GM23248 (cell line): Measurements from ENCODE around the gene FSIP1. TPM values are rescaled to one million over a fixed set of nuclear protein-coding genes. Genes with fewer than 3 reads are reported as not detected.
A peak's percentile ranks its signal among the peaks of the same experiment; 100 is the strongest.

ENCODE experiments used
- DNase-seq: peaks from one replicate; pipeline ENCODE4 v3.0.0-alpha.2; 2015
- H2AFZ ChIP-seq: fragments of 200-600 bp; sonication (generic); 2 replicates; pipeline ENCODE4 v1.6.1; 2016; ENCODE audit warnings: antibody characterized with exemption
- H3F3A ChIP-seq: fragments of 200-600 bp; sonication (generic); 2 replicates; pipeline ENCODE4 v1.6.1; 2016; ENCODE audit warnings: mild to moderate bottlenecking, antibody characterized with exemption, mixed run types; ENCODE audit not compliant: insufficient read depth
- H3K27ac ChIP-seq: fragments of 200-600 bp; sonication (generic); 2 replicates; pipeline ENCODE4 v1.5.1; 2016; ENCODE audit warnings: mild to moderate bottlenecking
- H3K27me3 ChIP-seq: fragments of 200-600 bp; sonication (generic); replicated peaks from 2 replicates; pipeline ENCODE4 v1.6.1; 2016; ENCODE audit warnings: mild to moderate bottlenecking; ENCODE audit not compliant: insufficient read depth
- H3K36me3 ChIP-seq: fragments of 200-600 bp; sonication (generic); 2 replicates; pipeline ENCODE4 v1.6.1; 2016; ENCODE audit warnings: low read depth, mild to moderate bottlenecking
- H3K4me1 ChIP-seq: fragments of 200-600 bp; sonication (generic); 2 replicates; pipeline ENCODE4 v1.6.1; 2016; ENCODE audit warnings: mild to moderate bottlenecking; ENCODE audit not compliant: insufficient read depth
- H3K4me2 ChIP-seq: fragments of 200-600 bp; sonication (generic); one replicate; pipeline ENCODE4 v1.6.1; 2016; ENCODE audit warnings: mild to moderate bottlenecking; ENCODE audit not compliant: unreplicated experiment
- H3K4me3 ChIP-seq: fragments of 200-600 bp; sonication (generic); 2 replicates; pipeline ENCODE4 v1.5.1; 2016; ENCODE audit warnings: mild to moderate bottlenecking
- H3K79me2 ChIP-seq: fragments of 200-600 bp; sonication (generic); 2 replicates; pipeline ENCODE4 v1.6.1; 2016; ENCODE audit warnings: mild to moderate bottlenecking; ENCODE audit not compliant: insufficient read depth
- H3K9ac ChIP-seq: fragments of 200-600 bp; sonication (generic); 2 replicates; pipeline ENCODE4 v1.6.1; 2016; ENCODE audit warnings: mild to moderate bottlenecking
- H3K9me2 ChIP-seq: fragments of 200-600 bp; sonication (generic); 2 replicates; pipeline ENCODE4 v1.6.1; 2016; ENCODE audit warnings: mixed run types, mild to moderate bottlenecking, moderate library complexity; ENCODE audit not compliant: insufficient read depth
- H3K9me3 ChIP-seq: fragments of 200-600 bp; sonication (generic); one replicate; pipeline ENCODE4 v1.6.1; 2017; ENCODE audit warnings: low read depth
- H4K20me1 ChIP-seq: fragments of 200-600 bp; sonication (generic); 2 replicates; pipeline ENCODE4 v1.6.0; 2016; ENCODE audit not compliant: insufficient read depth
- EZH2 ChIP-seq: fragments of 200-600 bp; sonication (generic); IDR thresholded peaks from 2 replicates; pipeline ENCODE4 v1.6.1; 2018; ENCODE audit warnings: antibody characterized with exemption, mild to moderate bottlenecking; ENCODE audit not compliant: insufficient read depth, poor library complexity, severe bottlenecking
- EZH2phosphoT487 ChIP-seq: fragments of 200-600 bp; sonication (generic); IDR thresholded peaks from 2 replicates; pipeline ENCODE4 v1.6.1; 2018; ENCODE audit warnings: antibody characterized with exemption, moderate library complexity, mild to moderate bottlenecking, low read depth; ENCODE audit not compliant: insufficient read depth
- WGBS, 2 experiments: methylation state at CpG; one replicate each; pipeline ENCODE4 v1.1.6; 2015 to 2017; ENCODE audit warnings: low lambda C conversion rate in 2 of 2, low coverage in 1 of 2; ENCODE audit errors: missing lambda C conversion rate in 2 of 2; 5-methylcytosine and 5-hydroxymethylcytosine counted together
- in situ Hi-C: fragments of 300-500 bp; cut with MboI; formaldehyde crosslinking; loops from 2 replicates; pipeline ENCODE4 v1.15.0; 2020
- polyA plus RNA-seq: library from polyadenylated mRNA; unstranded; fragments of >200 nt; fragmentation: Nextera tagmentation; extraction: Ambion mirVana; gene quantifications from 2 replicates; pipeline ENCODE4 v1.2.1, GENCODE V29; 2016
- total RNA-seq: library from RNA; depleted of rRNA; stranded (reverse); fragments of >200 nt; shearing (Covaris generic); gene quantifications from 2 replicates; pipeline ENCODE4 v1.2.3, GENCODE V29; 2014

The FSIP1 gene
- total and polyA plus RNA-seq, 2 experiments from 2014 or later, result 2.4 TPM

DNA sequence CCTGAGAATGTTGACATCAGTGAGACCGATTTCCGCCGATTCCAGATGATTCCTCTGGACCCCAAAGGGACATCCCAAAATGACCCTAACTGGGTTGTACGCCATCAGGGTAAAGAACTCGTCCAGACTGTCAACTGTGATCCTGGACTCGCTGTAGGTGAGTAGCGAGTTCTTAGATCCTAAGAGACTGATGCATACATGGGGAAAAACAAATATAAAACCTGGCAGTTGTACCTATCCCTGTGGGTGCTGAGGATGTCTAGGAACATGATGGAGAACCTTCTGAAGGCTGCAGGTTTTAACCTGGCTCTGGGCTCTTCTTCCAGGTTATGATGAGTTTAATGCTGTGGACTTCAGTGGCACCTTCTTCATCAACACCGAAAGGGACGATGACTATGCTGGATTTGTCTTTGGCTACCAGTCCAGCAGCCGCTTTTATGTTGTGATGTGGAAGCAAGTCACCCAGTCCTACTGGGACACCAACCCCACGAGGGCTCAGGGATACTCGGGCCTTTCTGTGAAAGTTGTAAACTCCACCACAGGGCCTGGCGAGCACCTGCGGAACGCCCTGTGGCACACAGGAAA, 189.5 kb downstream of the FSIP1 start:
- no peak for TF ChIP-seq EZH2phosphoT487
- no peak for TF ChIP-seq EZH2
- no peaks in the 10 kb centered on the region for H3K27me3 ChIP-seq
- peaks cover 100% of the 10 kb centered on the region for H3F3A ChIP-seq
- H3K9me2 ChIP-seq, result no peaks in the 10 kb centered on the region
- peak overlapping the region; percentile 75 for H3K4me2 ChIP-seq
- H4K20me1 ChIP-seq, result peaks cover 62% of the 10 kb centered on the region; the same call in 1 of the 2 replicates
- no peaks in the 10 kb centered on the region for H3K9me3 ChIP-seq
- in situ Hi-C loops, result no loop called here
- H3K79me2 ChIP-seq, result no peaks in the 10 kb centered on the region
- peak overlapping the region; percentile 95 for H3K27ac ChIP-seq
- 90% methylated on average over 15 of the region's 15 CpGs for WGBS, 2 experiments
- H3K4me3 ChIP-seq, result peak overlapping the region; percentile 74
- H3K4me1 ChIP-seq, result no peaks in the 10 kb centered on the region; the same call in 1 of the 2 replicates
- peaks cover 90% of the 10 kb centered on the region for H3K36me3 ChIP-seq
- no peak overlapping the region for H2AFZ ChIP-seq
- H3K9ac ChIP-seq, result peak overlapping the region; percentile 89
- peak; percentile 34 for DNase-seq

DNA sequence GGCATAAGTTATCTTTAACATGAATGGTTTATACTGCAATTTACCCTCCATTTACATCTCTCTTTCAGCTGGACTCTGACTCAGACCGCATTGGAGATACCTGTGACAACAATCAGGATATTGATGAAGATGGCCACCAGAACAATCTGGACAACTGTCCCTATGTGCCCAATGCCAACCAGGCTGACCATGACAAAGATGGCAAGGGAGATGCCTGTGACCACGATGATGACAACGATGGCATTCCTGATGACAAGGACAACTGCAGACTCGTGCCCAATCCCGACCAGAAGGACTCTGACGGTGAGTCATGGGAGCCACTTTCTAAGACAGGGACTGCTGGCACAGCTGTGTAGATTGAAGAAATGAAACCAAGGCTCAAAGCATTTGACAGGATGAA, 190.1 kb downstream of the FSIP1 start:
- Histone ChIP-seq H3F3A (peaks cover 100% of the 10 kb centered on the region), H4K20me1 (peaks cover 68% of the 10 kb centered on the region; the same call in 1 of the 2 replicates), H3K9me3 (no peaks in the 10 kb centered on the region), H3K4me1 (no peaks in the 10 kb centered on the region; the same call in 1 of the 2 replicates), H3K36me3 (peaks cover 95% of the 10 kb centered on the region), H3K27ac (peak overlapping the region; percentile 95), H2AFZ (no peak overlapping the region), H3K9me2 (no peaks in the 10 kb centered on the region), H3K4me3 (peak overlapping the region; percentile 74), H3K27me3 (no peaks in the 10 kb centered on the region), H3K79me2 (no peaks in the 10 kb centered on the region), H3K4me2 (peak overlapping the region; percentile 75), H3K9ac (peak overlapping the region; percentile 89)
- DNase-seq, result peak; percentile 70
- 45 to 51% methylated on average over 6 of the region's 6 CpGs for WGBS, 2 experiments
- in situ Hi-C loops, result no loop called here
- TF ChIP-seq EZH2phosphoT487 (no peak), EZH2 (no peak)

DNA sequence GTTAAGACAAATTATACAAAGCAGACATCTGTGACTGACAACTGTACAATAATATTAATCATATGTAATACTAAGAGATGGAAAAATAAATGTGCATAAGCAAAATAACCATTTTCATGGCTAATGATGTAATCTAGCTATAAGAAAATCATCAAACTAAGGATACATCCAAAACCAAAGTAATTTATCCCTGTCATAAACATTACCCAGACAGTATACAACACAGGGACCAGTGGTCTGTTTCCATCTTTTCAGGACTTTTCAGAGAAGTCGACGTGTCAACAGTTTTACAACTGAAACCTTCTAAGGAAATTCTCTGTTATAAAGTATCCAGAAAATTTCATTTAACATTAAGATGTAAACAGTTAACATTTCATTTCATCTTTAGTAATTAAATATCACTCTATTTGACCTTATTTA, 190.7 kb downstream of the FSIP1 start:
- peak overlapping the region; percentile 75 for H3K4me2 ChIP-seq
- no peaks in the 10 kb centered on the region for H3K79me2 ChIP-seq
- H3K9me3 ChIP-seq, result no peaks in the 10 kb centered on the region
- peak overlapping the region; percentile 89 for H3K9ac ChIP-seq
- TF ChIP-seq EZH2phosphoT487 (no peak), EZH2 (no peak)
- H3K4me1 ChIP-seq, result no peaks in the 10 kb centered on the region; the same call in 1 of the 2 replicates
- H3K9me2 ChIP-seq, result no peaks in the 10 kb centered on the region
- peaks cover 100% of the 10 kb centered on the region for H3F3A ChIP-seq
- no peaks in the 10 kb centered on the region for H3K27me3 ChIP-seq
- DNase-seq, result peak; percentile 34
- no peak overlapping the region for H2AFZ ChIP-seq
- H4K20me1 ChIP-seq, result peaks cover 74% of the 10 kb centered on the region; the same call in 1 of the 2 replicates
- H3K4me3 ChIP-seq, result peak overlapping the region; percentile 74
- H3K36me3 ChIP-seq, result peaks cover 100% of the 10 kb centered on the region
- H3K27ac ChIP-seq, result peak overlapping the region; percentile 95
- 75 to 76% methylated on average over 2 of the region's 2 CpGs for WGBS, 2 experiments
- in situ Hi-C loops, result no loop called here

DNA sequence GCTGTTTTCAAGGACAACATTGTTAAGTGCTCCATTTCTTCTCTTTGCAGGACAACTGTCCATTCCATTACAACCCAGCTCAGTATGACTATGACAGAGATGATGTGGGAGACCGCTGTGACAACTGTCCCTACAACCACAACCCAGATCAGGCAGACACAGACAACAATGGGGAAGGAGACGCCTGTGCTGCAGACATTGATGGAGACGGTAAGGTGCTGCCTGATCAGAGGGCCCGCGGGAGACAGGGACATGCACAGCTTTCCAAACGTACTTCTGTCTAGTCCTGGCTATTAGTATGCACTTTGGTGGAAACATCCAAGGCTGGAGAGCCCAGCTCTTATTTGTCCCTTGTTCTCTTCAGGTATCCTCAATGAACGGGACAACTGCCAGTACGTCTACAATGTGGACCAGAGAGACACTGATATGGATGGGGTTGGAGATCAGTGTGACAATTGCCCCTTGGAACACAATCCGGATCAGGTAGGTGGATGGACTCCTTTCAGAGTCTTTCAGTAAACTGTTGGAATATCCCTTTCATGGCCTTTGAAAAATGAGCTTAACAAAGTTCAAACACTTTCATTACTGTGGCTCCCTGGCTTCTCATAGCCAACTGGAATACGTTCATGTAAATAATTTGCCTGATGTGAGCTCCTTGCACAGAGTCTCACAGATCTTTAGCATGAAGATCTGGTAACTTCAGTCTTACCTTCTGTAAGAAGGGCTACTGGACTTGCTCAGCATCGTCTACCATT, 191.3 kb downstream of the FSIP1 start:
- H2AFZ ChIP-seq, result no peak overlapping the region
- H3F3A ChIP-seq, result peaks cover 100% of the 10 kb centered on the region
- DNase-seq, result peak; percentile 40
- peaks cover 100% of the 10 kb centered on the region for H3K36me3 ChIP-seq
- no peaks in the 10 kb centered on the region for H3K79me2 ChIP-seq
- H3K4me2 ChIP-seq, result peak overlapping the region; percentile 75
- H3K9ac ChIP-seq, result peak overlapping the region; percentile 89
- H3K27me3 ChIP-seq, result no peaks in the 10 kb centered on the region
- in situ Hi-C loops, result no loop called here
- H3K9me2 ChIP-seq, result no peaks in the 10 kb centered on the region
- peaks cover 73% of the 10 kb centered on the region; the same call in 1 of the 2 replicates for H4K20me1 ChIP-seq
- H3K27ac ChIP-seq, result peak overlapping the region; percentile 95
- WGBS, 2 experiments, result 76 to 81% methylated on average over 11 of the region's 11 CpGs
- no peaks in the 10 kb centered on the region; the same call in 1 of the 2 replicates for H3K4me1 ChIP-seq
- peak overlapping the region; percentile 74 for H3K4me3 ChIP-seq
- TF ChIP-seq EZH2, result no peak
- no peak for TF ChIP-seq EZH2phosphoT487
- no peaks in the 10 kb centered on the region for H3K9me3 ChIP-seq
